K562 (cell line): ENCODE measurements around the gene RIOK3. TPM values are rescaled to one million over a fixed set of nuclear protein-coding genes. Genes with fewer than 3 reads are reported as not detected.

ENCODE experiments used
- ATAC-seq: fragments of 200-7000 bp; cut with Tn5 transposase; 3 replicates; pipeline ENCODE4 v1.9.1; 2020; ENCODE audit warnings: moderate library complexity
- BruUV-seq: library from RNA; stranded (reverse); fragments of 400-500 nt; replicated peaks from 2 replicates; lab custom pipeline; 2021; lab: Mats Ljungman, UMichigan
- CTCF ChIA-PET: fragments of 300-600 bp; formaldehyde crosslinking; extraction: SDS; loops from one replicate; lab custom pipeline; 2021; ENCODE audit warnings: low intra/inter-chr PET ratio; lab: Yijun Ruan, JAX
- POLR2A ChIA-PET: fragments of 300-600, 350-650 bp; sonication (Branson Sonifier 250); formaldehyde crosslinking; extraction: SDS; loops from one replicate; lab custom pipeline; 2021; ENCODE audit warnings: antibody characterized with exemption, inconsistent platforms; lab: Yijun Ruan, JAX
- DNase-seq, 4 experiments: peaks; one replicate each; pipeline versions ENCODE4 v3.0.0 to v3.0.0-alpha.2; 2011 to 2018; ENCODE audit warnings: low spot score in 3 of 4, mixed read lengths in 3 of 4; ENCODE audit errors: extremely low read depth in 1 of 4
- FAIRE-seq: peaks from 2 replicates; lab custom pipeline; 2011; peaks lifted over from hg19 to GRCh38; lab: Jason Lieb, UNC
- H2AFZ ChIP-seq: 2 replicates; pipeline ENCODE4 v1.6.0; 2011; ENCODE audit warnings: low read depth, low read length, control low read depth, inconsistent platforms
- H3K27ac ChIP-seq: fragments of 200-600 bp; 3 replicates; pipeline ENCODE4 v1.8.0; 2011; ENCODE audit warnings: low read depth, mild to moderate bottlenecking, control low read depth, inconsistent platforms, low read length, moderate library complexity, mixed read lengths; ENCODE audit errors: extremely low read depth
- H3K27me3 ChIP-seq, 2 experiments: fragments of 300-600 bp in 1 of 2; 2 replicates in 1 of 2; 3 replicates in 1 of 2; pipeline versions ENCODE4 v1.6.0 to v1.8.0; 2011; ENCODE audit warnings: inconsistent platforms in 2 of 2, low read length in 2 of 2, mild to moderate bottlenecking in 1 of 2, mixed read lengths in 1 of 2, moderate library complexity in 1 of 2; ENCODE audit not compliant: control insufficient read depth in 2 of 2, insufficient read depth in 2 of 2
- H3K36me3 ChIP-seq: fragments of 300-600 bp; 3 replicates; pipeline ENCODE4 v1.8.0; 2011; ENCODE audit warnings: mild to moderate bottlenecking, low read length, inconsistent platforms; ENCODE audit not compliant: control insufficient read depth, insufficient read depth
- H3K4me1 ChIP-seq, 2 experiments: fragments of 200-600 bp in 1 of 2; replicated peaks in 1 of 2; 2 replicates in 1 of 2; 3 replicates in 1 of 2; pipeline versions ENCODE4 v1.5.1 to v1.8.0; 2011; ENCODE audit warnings: inconsistent platforms in 2 of 2, low read length in 2 of 2, mild to moderate bottlenecking in 1 of 2, mixed read lengths in 1 of 2, moderate library complexity in 1 of 2; ENCODE audit not compliant: control insufficient read depth in 2 of 2, insufficient read depth in 2 of 2
- H3K4me2 ChIP-seq: 2 replicates; pipeline ENCODE4 v1.6.1; 2011; ENCODE audit warnings: low read length, control low read depth, inconsistent platforms, mixed read lengths; ENCODE audit not compliant: insufficient read depth
- H3K4me3 ChIP-seq: fragments of 200-600 bp; sonication (generic), shearing (Covaris generic); 2 replicates; pipeline ENCODE4 v1.5.1; 2016; ENCODE audit warnings: control low read depth, inconsistent platforms
- H3K79me2 ChIP-seq: fragments of 200-600 bp; 3 replicates; pipeline ENCODE4 v1.8.0; 2011; ENCODE audit warnings: low read length, inconsistent platforms; ENCODE audit not compliant: control insufficient read depth, insufficient read depth
- H3K9ac ChIP-seq, 2 experiments: 2 replicates each; pipeline versions ENCODE4 v1.6.0 to v1.6.1; 2011; ENCODE audit warnings: low read depth in 2 of 2, low read length in 2 of 2, control low read depth in 1 of 2, inconsistent platforms in 1 of 2, mild to moderate bottlenecking in 1 of 2, mixed read lengths in 1 of 2; ENCODE audit not compliant: insufficient read depth in 1 of 2
- H3K9me1 ChIP-seq: one replicate; pipeline ENCODE4 v1.6.0; 2011; ENCODE audit warnings: inconsistent platforms, mild to moderate bottlenecking, low read length, moderate library complexity; ENCODE audit not compliant: control insufficient read depth, insufficient read depth
- H3K9me3 ChIP-seq: replicated peaks from 2 replicates; pipeline ENCODE4 v1.5.1; 2011; ENCODE audit warnings: low read depth, low read length, inconsistent platforms; ENCODE audit not compliant: control insufficient read depth, insufficient read depth
- H4K20me1 ChIP-seq: replicated peaks from 2 replicates; pipeline ENCODE4 v1.6.1; 2011; ENCODE audit warnings: low read length, inconsistent platforms, mixed read lengths; ENCODE audit not compliant: control insufficient read depth, insufficient read depth
- DDX20 ChIP-seq: fragments of 450-650 bp; IDR thresholded peaks from 2 replicates; pipeline ENCODE4 v1.6.1; 2016; ENCODE audit warnings: missing genetic modification characterization, low read depth, mild to moderate bottlenecking, missing compliant biosample characterization, moderate library complexity
- EHMT2 ChIP-seq: fragments of 450-650 bp; IDR thresholded peaks from 2 replicates; pipeline ENCODE4 v1.6.1; 2018; ENCODE audit warnings: antibody characterized with exemption
- FOXK2 ChIP-seq, 2 experiments: fragments of 450-650 bp; IDR thresholded peaks in 1 of 2; conservative IDR thresholded peaks in 1 of 2; 2 replicates each; pipeline ENCODE4 v1.6.1; 2016; ENCODE audit warnings: low read depth in 2 of 2, mild to moderate bottlenecking in 1 of 2
- HMGN3 ChIP-seq: IDR thresholded peaks from 2 replicates; pipeline ENCODE4 v1.6.1; 2011; ENCODE audit warnings: borderline replicate concordance, low read depth, mild to moderate bottlenecking, mixed read lengths, low read length; ENCODE audit not compliant: insufficient read length; ENCODE audit errors: extremely low read depth
- NCOA6 ChIP-seq: fragments of 450-650 bp; IDR thresholded peaks from 2 replicates; pipeline ENCODE4 v1.6.1; 2017; ENCODE audit warnings: mild to moderate bottlenecking
- PHB ChIP-seq: fragments of 250-450 bp; sonication (Bioruptor Pico); IDR thresholded peaks from 2 replicates; pipeline ENCODE4 v1.5.0; 2021
- PYGO2 ChIP-seq: fragments of 450-650 bp; IDR thresholded peaks from 2 replicates; pipeline ENCODE4 v1.6.1; 2016; ENCODE audit warnings: mild to moderate bottlenecking, missing genetic modification characterization, moderate library complexity, missing compliant biosample characterization
- SMAD3 ChIP-seq: fragments of 450-650 bp; formaldehyde crosslinking; conservative IDR thresholded peaks from 2 replicates; pipeline ENCODE4 v1.4.0; 2020; ENCODE audit warnings: mild to moderate bottlenecking
- ZNF311 ChIP-seq: fragments of 250-450 bp; sonication (Bioruptor Pico); IDR thresholded peaks from 2 replicates; pipeline ENCODE4 v1.4.0; 2020; ENCODE audit warnings: mild to moderate bottlenecking, moderate library complexity
- ZNF316 ChIP-seq: fragments of 450-650 bp; IDR thresholded peaks from 2 replicates; pipeline ENCODE4 v1.6.1; 2016
- ZNF408 ChIP-seq: fragments of 250-450 bp; sonication (Bioruptor Pico); IDR thresholded peaks from 2 replicates; pipeline ENCODE4 v1.4.0; 2020; ENCODE audit warnings: low read depth, mild to moderate bottlenecking, moderate library complexity
- WGBS: fragments of 100-300 bp; shearing (Covaris generic); methylation state at CpG from one replicate; pipeline ENCODE4 v1.1.6; 2016; ENCODE audit warnings: low coverage, mixed read lengths; ENCODE audit not compliant: insufficient coverage; ENCODE audit errors: missing lambda C conversion rate; 5-methylcytosine and 5-hydroxymethylcytosine counted together
- in situ Hi-C: fragments of 300-500 bp; cut with MboI; formaldehyde crosslinking; loops from 4 replicates; pipeline ENCODE4 v1.15.0; 2018; ENCODE audit warnings: inconsistent platforms, mixed read lengths
- intact Hi-C: fragments of 100-400 bp; cut with micrococcal nuclease; formaldehyde crosslinking; loops from 2 replicates; pipeline ENCODE4 v1.14.2; 2022
- polyA plus RNA-seq, 8 experiments: library from polyadenylated mRNA; depleted of rRNA in 4 of 8; stranded (reverse) in 5 of 8; unstranded in 3 of 8; fragments of >200 nt; fragmentation: Nextera tagmentation in 2 of 8; fragmentation: Illumina TruSeq in 1 of 8; extraction: Ambion mirVana in 2 of 8; extraction: Trizol in 1 of 8; gene quantifications; 2 replicates each; pipeline versions ENCODE4 v1.2.1 to v1.2.3, GENCODE V29; 2011 to 2014; ENCODE audit warnings: inconsistent platforms in 1 of 8, missing spikeins in 1 of 8
- total RNA-seq, 7 experiments: library from RNA; depleted of rRNA in 6 of 7; stranded (reverse); fragments of >200 nt in 6 of 7; fragmentation: Illumina TruSeq in 2 of 7; extraction: Trizol in 2 of 7; gene quantifications; 2 replicates each; pipeline versions ENCODE4 v1.2.1 to v1.2.3, GENCODE V29; 2011 to 2021; ENCODE audit warnings: low replicate concordance in 1 of 7
- TF ChIP-seq, protein P1 (sequence below): fragments of 450-650 bp; formaldehyde crosslinking; IDR thresholded peaks from 2 replicates; pipeline ENCODE4 v1.4.0; 2022; ENCODE audit warnings: missing genetic modification characterization
- TF ChIP-seq, protein P2 (sequence below): fragments of 250-450 bp; sonication (Bioruptor Pico); IDR thresholded peaks from 2 replicates; pipeline ENCODE4 v1.4.0; 2020; ENCODE audit warnings: borderline replicate concordance
- TF ChIP-seq, protein P3 (sequence below): fragments of 250-450 bp; sonication (Bioruptor Pico); IDR thresholded peaks from 2 replicates; pipeline ENCODE4 v1.8.0; 2022; ENCODE audit warnings: inconsistent platforms
- TF ChIP-seq, protein P4 (sequence below): sonication (generic); formaldehyde crosslinking; IDR thresholded peaks from 2 replicates; pipeline ENCODE4 v1.8.0; 2022; ENCODE audit warnings: mild to moderate bottlenecking, missing genetic modification reagents

Gene RIOK3
- total and polyA plus RNA-seq, 9 of the 15 experiments (the other 6 are each of a cell fraction or from before 2014, with no cell fraction given): 21.4 to 89.5 (median 62.9) TPM

DNA sequence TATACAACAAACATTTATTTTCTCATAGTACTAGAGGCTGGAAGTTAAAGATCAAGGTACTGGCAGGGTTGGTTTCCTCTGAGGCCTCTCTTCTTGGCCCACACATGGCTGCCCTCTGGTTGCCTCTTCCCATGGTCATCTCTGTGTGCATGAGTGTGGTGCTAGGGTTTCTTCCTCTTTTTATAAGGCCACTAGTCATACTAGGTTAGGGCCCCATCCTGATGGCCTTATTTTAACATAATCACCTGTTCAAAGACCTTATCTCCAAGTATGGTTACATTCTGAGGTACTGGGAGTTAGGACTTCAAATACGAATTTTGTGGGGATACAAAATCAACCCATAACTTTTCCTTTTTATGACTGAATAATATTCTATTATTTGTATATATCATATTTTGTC, 4.8 kb upstream of the RIOK3 start:
- intact Hi-C loops: no loop called here
- no peak overlapping the region for H3K9ac ChIP-seq
- FAIRE-seq (no peak), ATAC-seq (no peak), DNase-seq (no peak)
- H3K27me3 ChIP-seq: no peaks in the 10 kb centered on the region
- CTCF ChIA-PET: no interaction called here
- H3K4me1 ChIP-seq: peaks cover 6 to 7% of the 10 kb centered on the region in 2 experiments; a peak in 4 of 5 replicates
- H2AFZ ChIP-seq: no peak overlapping the region
- peaks cover 4% of the 10 kb centered on the region for H3K79me2 ChIP-seq
- no peaks in the 10 kb centered on the region; the same call in 1 of the 2 replicates for H4K20me1 ChIP-seq
- no peak overlapping the region for H3K4me2 ChIP-seq
- WGBS: 26% methylated on average over 1 of the region's 1 CpG
- H3K27ac ChIP-seq: no peak overlapping the region
- H3K4me3 ChIP-seq: no peak overlapping the region
- no peaks in the 10 kb centered on the region for H3K9me1 ChIP-seq
- in situ Hi-C loops: no loop called here
- BruUV-seq: no TSS peak
- H3K9me3 ChIP-seq: no peaks in the 10 kb centered on the region
- H3K36me3 ChIP-seq: no peaks in the 10 kb centered on the region
- POLR2A ChIA-PET: interaction anchor here (1.7 kb wide), 1 partner anchor 15 kb away, joined by 5 read pairs; no protein-coding TSS in a partner anchor
- TF ChIP-seq PYGO2 (tag): no peak
- TF ChIP-seq, protein P1, sequence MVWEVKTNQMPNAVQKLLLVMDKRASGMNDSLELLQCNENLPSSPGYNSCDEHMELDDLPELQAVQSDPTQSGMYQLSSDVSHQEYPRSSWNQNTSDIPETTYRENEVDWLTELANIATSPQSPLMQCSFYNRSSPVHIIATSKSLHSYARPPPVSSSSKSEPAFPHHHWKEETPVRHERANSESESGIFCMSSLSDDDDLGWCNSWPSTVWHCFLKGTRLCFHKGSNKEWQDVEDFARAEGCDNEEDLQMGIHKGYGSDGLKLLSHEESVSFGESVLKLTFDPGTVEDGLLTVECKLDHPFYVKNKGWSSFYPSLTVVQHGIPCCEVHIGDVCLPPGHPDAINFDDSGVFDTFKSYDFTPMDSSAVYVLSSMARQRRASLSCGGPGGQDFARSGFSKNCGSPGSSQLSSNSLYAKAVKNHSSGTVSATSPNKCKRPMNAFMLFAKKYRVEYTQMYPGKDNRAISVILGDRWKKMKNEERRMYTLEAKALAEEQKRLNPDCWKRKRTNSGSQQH (CRISPR knock-in tag): no peak
- TF ChIP-seq NCOA6: no peak
- no peak for TF ChIP-seq HMGN3
- TF ChIP-seq SMAD3 (CRISPR knock-in tag): no peak
- TF ChIP-seq DDX20 (tag): no peak
- no peak for TF ChIP-seq ZNF311 (CRISPR knock-in tag)
- TF ChIP-seq PHB (CRISPR knock-in tag): no peak
- TF ChIP-seq EHMT2: no peak
- TF ChIP-seq, protein P2, sequence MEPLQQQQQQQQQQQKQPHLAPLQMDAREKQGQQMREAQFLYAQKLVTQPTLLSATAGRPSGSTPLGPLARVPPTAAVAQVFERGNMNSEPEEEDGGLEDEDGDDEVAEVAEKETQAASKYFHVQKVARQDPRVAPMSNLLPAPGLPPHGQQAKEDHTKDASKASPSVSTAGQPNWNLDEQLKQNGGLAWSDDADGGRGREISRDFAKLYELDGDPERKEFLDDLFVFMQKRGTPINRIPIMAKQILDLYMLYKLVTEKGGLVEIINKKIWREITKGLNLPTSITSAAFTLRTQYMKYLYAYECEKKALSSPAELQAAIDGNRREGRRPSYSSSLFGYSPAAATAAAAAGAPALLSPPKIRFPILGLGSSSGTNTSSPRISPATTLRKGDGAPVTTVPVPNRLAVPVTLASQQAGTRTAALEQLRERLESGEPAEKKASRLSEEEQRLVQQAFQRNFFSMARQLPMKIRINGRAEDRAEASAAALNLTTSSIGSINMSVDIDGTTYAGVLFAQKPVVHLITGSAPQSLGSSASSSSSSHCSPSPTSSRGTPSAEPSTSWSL (CRISPR knock-in tag): no peak
- TF ChIP-seq, protein P3, sequence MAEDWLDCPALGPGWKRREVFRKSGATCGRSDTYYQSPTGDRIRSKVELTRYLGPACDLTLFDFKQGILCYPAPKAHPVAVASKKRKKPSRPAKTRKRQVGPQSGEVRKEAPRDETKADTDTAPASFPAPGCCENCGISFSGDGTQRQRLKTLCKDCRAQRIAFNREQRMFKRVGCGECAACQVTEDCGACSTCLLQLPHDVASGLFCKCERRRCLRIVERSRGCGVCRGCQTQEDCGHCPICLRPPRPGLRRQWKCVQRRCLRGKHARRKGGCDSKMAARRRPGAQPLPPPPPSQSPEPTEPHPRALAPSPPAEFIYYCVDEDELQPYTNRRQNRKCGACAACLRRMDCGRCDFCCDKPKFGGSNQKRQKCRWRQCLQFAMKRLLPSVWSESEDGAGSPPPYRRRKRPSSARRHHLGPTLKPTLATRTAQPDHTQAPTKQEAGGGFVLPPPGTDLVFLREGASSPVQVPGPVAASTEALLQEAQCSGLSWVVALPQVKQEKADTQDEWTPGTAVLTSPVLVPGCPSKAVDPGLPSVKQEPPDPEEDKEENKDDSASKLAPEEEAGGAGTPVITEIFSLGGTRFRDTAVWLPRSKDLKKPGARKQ (CRISPR knock-in tag): no peak
- TF ChIP-seq, protein P4, sequence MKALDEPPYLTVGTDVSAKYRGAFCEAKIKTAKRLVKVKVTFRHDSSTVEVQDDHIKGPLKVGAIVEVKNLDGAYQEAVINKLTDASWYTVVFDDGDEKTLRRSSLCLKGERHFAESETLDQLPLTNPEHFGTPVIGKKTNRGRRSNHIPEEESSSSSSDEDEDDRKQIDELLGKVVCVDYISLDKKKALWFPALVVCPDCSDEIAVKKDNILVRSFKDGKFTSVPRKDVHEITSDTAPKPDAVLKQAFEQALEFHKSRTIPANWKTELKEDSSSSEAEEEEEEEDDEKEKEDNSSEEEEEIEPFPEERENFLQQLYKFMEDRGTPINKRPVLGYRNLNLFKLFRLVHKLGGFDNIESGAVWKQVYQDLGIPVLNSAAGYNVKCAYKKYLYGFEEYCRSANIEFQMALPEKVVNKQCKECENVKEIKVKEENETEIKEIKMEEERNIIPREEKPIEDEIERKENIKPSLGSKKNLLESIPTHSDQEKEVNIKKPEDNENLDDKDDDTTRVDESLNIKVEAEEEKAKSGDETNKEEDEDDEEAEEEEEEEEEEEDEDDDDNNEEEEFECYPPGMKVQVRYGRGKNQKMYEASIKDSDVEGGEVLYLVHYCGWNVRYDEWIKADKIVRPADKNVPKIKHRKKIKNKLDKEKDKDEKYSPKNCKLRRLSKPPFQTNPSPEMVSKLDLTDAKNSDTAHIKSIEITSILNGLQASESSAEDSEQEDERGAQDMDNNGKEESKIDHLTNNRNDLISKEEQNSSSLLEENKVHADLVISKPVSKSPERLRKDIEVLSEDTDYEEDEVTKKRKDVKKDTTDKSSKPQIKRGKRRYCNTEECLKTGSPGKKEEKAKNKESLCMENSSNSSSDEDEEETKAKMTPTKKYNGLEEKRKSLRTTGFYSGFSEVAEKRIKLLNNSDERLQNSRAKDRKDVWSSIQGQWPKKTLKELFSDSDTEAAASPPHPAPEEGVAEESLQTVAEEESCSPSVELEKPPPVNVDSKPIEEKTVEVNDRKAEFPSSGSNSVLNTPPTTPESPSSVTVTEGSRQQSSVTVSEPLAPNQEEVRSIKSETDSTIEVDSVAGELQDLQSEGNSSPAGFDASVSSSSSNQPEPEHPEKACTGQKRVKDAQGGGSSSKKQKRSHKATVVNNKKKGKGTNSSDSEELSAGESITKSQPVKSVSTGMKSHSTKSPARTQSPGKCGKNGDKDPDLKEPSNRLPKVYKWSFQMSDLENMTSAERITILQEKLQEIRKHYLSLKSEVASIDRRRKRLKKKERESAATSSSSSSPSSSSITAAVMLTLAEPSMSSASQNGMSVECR (CRISPR knock-in tag): no peak
- TF ChIP-seq ZNF408 (CRISPR knock-in tag): no peak
- TF ChIP-seq FOXK2 (conservative IDR thresholded peaks at IDR 0.05 in 1 of 2, IDR thresholded peaks at IDR 0.05 in 1 of 2; ENCODE audit: low read depth in 2 of 2): no peak
- TF ChIP-seq ZNF316: no peak
